GM23248 (cell line): ENCODE data around the gene WNT9A. TPM values are rescaled to one million over a fixed set of nuclear protein-coding genes. Genes with fewer than 3 reads are reported as not detected.
"Not testable (repeated sequence)": the region's sequence is repeated elsewhere in the genome, so short reads cannot be mapped to it uniquely, and the experiment has no call there.

Source experiments
- DNase-seq: peaks from one replicate; pipeline ENCODE4 v3.0.0-alpha.2; 2015
- H2AFZ ChIP-seq: fragments of 200-600 bp; sonication (generic); 2 replicates; pipeline ENCODE4 v1.6.1; 2016; ENCODE audit warnings: antibody characterized with exemption
- H3F3A ChIP-seq: fragments of 200-600 bp; sonication (generic); 2 replicates; pipeline ENCODE4 v1.6.1; 2016; ENCODE audit warnings: mild to moderate bottlenecking, antibody characterized with exemption, mixed run types; ENCODE audit not compliant: insufficient read depth
- H3K27ac ChIP-seq: fragments of 200-600 bp; sonication (generic); 2 replicates; pipeline ENCODE4 v1.5.1; 2016; ENCODE audit warnings: mild to moderate bottlenecking
- H3K27me3 ChIP-seq: fragments of 200-600 bp; sonication (generic); replicated peaks from 2 replicates; pipeline ENCODE4 v1.6.1; 2016; ENCODE audit warnings: mild to moderate bottlenecking; ENCODE audit not compliant: insufficient read depth
- H3K36me3 ChIP-seq: fragments of 200-600 bp; sonication (generic); 2 replicates; pipeline ENCODE4 v1.6.1; 2016; ENCODE audit warnings: low read depth, mild to moderate bottlenecking
- H3K4me1 ChIP-seq: fragments of 200-600 bp; sonication (generic); 2 replicates; pipeline ENCODE4 v1.6.1; 2016; ENCODE audit warnings: mild to moderate bottlenecking; ENCODE audit not compliant: insufficient read depth
- H3K4me2 ChIP-seq: fragments of 200-600 bp; sonication (generic); one replicate; pipeline ENCODE4 v1.6.1; 2016; ENCODE audit warnings: mild to moderate bottlenecking; ENCODE audit not compliant: unreplicated experiment
- H3K4me3 ChIP-seq: fragments of 200-600 bp; sonication (generic); 2 replicates; pipeline ENCODE4 v1.5.1; 2016; ENCODE audit warnings: mild to moderate bottlenecking
- H3K79me2 ChIP-seq: fragments of 200-600 bp; sonication (generic); 2 replicates; pipeline ENCODE4 v1.6.1; 2016; ENCODE audit warnings: mild to moderate bottlenecking; ENCODE audit not compliant: insufficient read depth
- H3K9ac ChIP-seq: fragments of 200-600 bp; sonication (generic); 2 replicates; pipeline ENCODE4 v1.6.1; 2016; ENCODE audit warnings: mild to moderate bottlenecking
- H3K9me2 ChIP-seq: fragments of 200-600 bp; sonication (generic); 2 replicates; pipeline ENCODE4 v1.6.1; 2016; ENCODE audit warnings: mixed run types, mild to moderate bottlenecking, moderate library complexity; ENCODE audit not compliant: insufficient read depth
- H3K9me3 ChIP-seq: fragments of 200-600 bp; sonication (generic); one replicate; pipeline ENCODE4 v1.6.1; 2017; ENCODE audit warnings: low read depth
- H4K20me1 ChIP-seq: fragments of 200-600 bp; sonication (generic); 2 replicates; pipeline ENCODE4 v1.6.0; 2016; ENCODE audit not compliant: insufficient read depth
- EZH2 ChIP-seq: fragments of 200-600 bp; sonication (generic); IDR thresholded peaks from 2 replicates; pipeline ENCODE4 v1.6.1; 2018; ENCODE audit warnings: antibody characterized with exemption, mild to moderate bottlenecking; ENCODE audit not compliant: insufficient read depth, poor library complexity, severe bottlenecking
- EZH2phosphoT487 ChIP-seq: fragments of 200-600 bp; sonication (generic); IDR thresholded peaks from 2 replicates; pipeline ENCODE4 v1.6.1; 2018; ENCODE audit warnings: antibody characterized with exemption, moderate library complexity, mild to moderate bottlenecking, low read depth; ENCODE audit not compliant: insufficient read depth
- WGBS, 2 experiments: methylation state at CpG; one replicate each; pipeline ENCODE4 v1.1.6; 2015 to 2017; ENCODE audit warnings: low lambda C conversion rate in 2 of 2, low coverage in 1 of 2; ENCODE audit errors: missing lambda C conversion rate in 2 of 2; 5-methylcytosine and 5-hydroxymethylcytosine counted together
- in situ Hi-C: fragments of 300-500 bp; cut with MboI; formaldehyde crosslinking; loops from 2 replicates; pipeline ENCODE4 v1.15.0; 2020
- polyA plus RNA-seq: library from polyadenylated mRNA; unstranded; fragments of >200 nt; fragmentation: Nextera tagmentation; extraction: Ambion mirVana; gene quantifications from 2 replicates; pipeline ENCODE4 v1.2.1, GENCODE V29; 2016
- total RNA-seq: library from RNA; depleted of rRNA; stranded (reverse); fragments of >200 nt; shearing (Covaris generic); gene quantifications from 2 replicates; pipeline ENCODE4 v1.2.3, GENCODE V29; 2014; rRNA removed

The WNT9A gene, protein sequence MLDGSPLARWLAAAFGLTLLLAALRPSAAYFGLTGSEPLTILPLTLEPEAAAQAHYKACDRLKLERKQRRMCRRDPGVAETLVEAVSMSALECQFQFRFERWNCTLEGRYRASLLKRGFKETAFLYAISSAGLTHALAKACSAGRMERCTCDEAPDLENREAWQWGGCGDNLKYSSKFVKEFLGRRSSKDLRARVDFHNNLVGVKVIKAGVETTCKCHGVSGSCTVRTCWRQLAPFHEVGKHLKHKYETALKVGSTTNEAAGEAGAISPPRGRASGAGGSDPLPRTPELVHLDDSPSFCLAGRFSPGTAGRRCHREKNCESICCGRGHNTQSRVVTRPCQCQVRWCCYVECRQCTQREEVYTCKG
- total RNA-seq (2.1 TPM in 2 replicates), polyA plus RNA-seq (0.09 and 0.29 TPM in 2 replicates)

DNA sequence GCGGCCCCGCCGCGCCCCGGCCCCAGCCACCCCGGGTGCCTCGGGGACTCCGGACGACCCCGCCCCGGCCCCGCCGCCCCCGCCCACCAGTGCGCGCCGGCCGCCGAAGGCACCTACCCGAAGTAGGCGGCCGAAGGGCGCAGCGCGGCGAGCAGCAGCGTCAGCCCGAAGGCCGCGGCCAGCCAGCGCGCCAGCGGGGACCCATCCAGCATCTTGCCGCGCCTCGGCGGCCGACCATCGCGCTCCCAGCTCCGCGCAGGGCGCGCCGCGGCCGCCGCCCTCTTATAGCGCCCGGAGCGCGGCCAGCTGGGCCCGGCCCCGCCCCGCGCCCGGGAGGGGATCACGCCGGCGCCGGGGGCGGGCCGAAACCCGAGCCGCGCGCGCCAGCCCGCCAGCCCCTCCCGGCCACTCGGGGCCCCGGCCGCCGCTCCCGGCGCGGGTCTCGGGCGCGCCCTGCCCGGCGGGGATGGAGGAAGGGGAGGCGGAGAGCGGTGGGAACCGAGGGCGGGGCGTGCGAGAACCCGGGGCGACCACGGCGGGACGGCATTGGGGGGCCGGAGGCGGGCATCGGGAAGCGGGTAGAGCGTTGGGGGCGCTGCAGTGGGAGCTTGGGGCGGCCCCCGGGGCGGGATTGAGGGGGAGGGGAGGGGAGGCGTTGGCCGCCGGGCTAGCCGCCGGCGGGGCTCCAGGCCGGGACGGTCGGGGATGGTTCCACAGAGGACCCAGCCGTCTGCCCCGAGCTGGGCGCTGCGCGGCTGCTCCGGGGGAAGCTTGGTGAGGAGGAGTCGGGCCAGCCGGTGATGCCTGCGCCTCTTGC, at the start of gene WNT9A:
Gene WNT9A (minus strand): TSS at position 257 of the 817 bp plus-strand sequence. CDS start 45 bp downstream, at position 212.
- H3K4me3 ChIP-seq = peak within 1 kb of the TSS; percentile 76

DNA sequence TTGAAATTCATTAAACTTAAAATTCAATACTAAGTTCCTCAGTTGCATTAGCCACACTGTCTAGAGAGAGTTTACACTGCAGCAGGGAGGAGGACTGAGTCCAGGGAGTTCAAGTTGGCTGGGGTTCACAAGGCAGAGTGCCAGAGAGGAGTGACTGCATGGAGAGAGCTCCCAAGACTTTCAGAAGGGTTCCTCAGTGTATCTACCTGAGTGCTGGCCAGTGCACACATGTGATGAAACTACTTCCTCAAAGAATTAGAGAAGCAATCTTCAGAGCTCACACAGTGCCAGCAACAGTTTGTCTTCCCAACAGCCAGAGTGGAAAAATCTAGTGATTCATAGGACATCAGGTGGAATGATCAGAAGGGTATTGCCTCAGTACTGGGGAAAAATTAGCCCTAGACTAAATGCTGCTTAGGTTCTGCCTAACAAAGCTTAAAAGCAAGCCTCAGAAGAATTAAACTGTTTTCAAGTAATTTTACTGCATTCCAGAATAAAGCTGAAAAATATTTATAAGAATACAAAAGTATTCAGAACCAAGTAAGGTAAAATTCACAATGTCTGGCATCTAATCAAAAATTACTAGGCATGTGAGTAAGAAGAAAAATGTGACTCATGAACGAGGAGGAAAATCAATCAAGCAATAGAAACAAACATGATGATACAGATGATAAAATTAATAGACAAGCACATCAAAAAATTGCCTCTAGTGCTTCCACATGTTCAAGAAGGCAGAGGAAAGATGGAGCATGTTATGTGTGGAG, 48.6 kb upstream of the WNT9A start:
- peaks cover 4% of the 10 kb centered on the region for H3K9me3 ChIP-seq
- no peak overlapping the region for H2AFZ ChIP-seq
- H4K20me1 ChIP-seq = no peaks in the 10 kb centered on the region
- no peak overlapping the region for H3K9ac ChIP-seq
- peaks cover 15% of the 10 kb centered on the region for H3K27me3 ChIP-seq
- no peak overlapping the region for H3K4me3 ChIP-seq
- WGBS, 2 experiments = 0% methylated on average over 1 of the region's 1 CpG
- H3K79me2 ChIP-seq = no peaks in the 10 kb centered on the region
- TF ChIP-seq EZH2phosphoT487 = no peak
- TF ChIP-seq EZH2 = no peak
- H3K27ac ChIP-seq = no peak overlapping the region
- no peaks in the 10 kb centered on the region for H3K36me3 ChIP-seq
- H3F3A ChIP-seq = no peaks in the 10 kb centered on the region
- no peaks in the 10 kb centered on the region for H3K4me1 ChIP-seq
- in situ Hi-C loops = no loop called here
- no peaks in the 10 kb centered on the region for H3K9me2 ChIP-seq
- no peak for DNase-seq
- H3K4me2 ChIP-seq = no peak overlapping the region

More for the DNA sequence above, at the start of gene WNT9A:
- no peaks in the 10 kb centered on the region for H3K9me2 ChIP-seq
- H3K4me2 ChIP-seq = peak within 1 kb of the TSS; percentile 74
- peak within 1 kb of the TSS; percentile 56 for H3K9ac ChIP-seq
- H3K27ac ChIP-seq = no peak within 1 kb of the TSS
- no peaks in the 10 kb centered on the region for H3K36me3 ChIP-seq
- H3K9me3 ChIP-seq = no peaks in the 10 kb centered on the region
- peaks cover 6% of the 10 kb centered on the region for H3F3A ChIP-seq
- DNase-seq = peak; percentile 81
- H4K20me1 ChIP-seq = no peaks in the 10 kb centered on the region
- no peaks in the 10 kb centered on the region for H3K79me2 ChIP-seq
- H3K4me1 ChIP-seq = peaks cover 8% of the 10 kb centered on the region; the same call in 1 of the 2 replicates
- H3K27me3 ChIP-seq = no peaks in the 10 kb centered on the region
- in situ Hi-C loops = loop anchor here (25.0 kb wide), 1 partner anchor 461 kb away; no protein-coding TSS in a partner anchor
- 1 to 2% methylated on average over 41 to 59 of the region's 120 CpGs for WGBS, 2 experiments
- peak within 1 kb of the TSS; percentile 78 for H2AFZ ChIP-seq
- no peak for TF ChIP-seq EZH2
- TF ChIP-seq EZH2phosphoT487 = no peak

GRCh38 chr1:227994632-227995300, 47.0 kb upstream of the WNT9A start:
- Histone ChIP-seq H3K9ac (no peak overlapping the region), H3K9me3 (peaks cover 4% of the 10 kb centered on the region), H3F3A (no peaks in the 10 kb centered on the region), H3K36me3 (no peaks in the 10 kb centered on the region), H2AFZ (no peak overlapping the region), H3K4me1 (no peaks in the 10 kb centered on the region), H3K4me3 (no peak overlapping the region), H3K4me2 (no peak overlapping the region), H3K27me3 (peaks cover under 1% of the 10 kb centered on the region; the same call in 1 of the 2 replicates), H3K9me2 (no peaks in the 10 kb centered on the region), H4K20me1 (no peaks in the 10 kb centered on the region), H3K27ac (no peak overlapping the region), H3K79me2 (no peaks in the 10 kb centered on the region)
- no peak for DNase-seq
- in situ Hi-C loops = no loop called here
- 25 to 26% methylated on average over 7 of the region's 7 CpGs for WGBS, 2 experiments
- TF ChIP-seq EZH2phosphoT487 (no peak), EZH2 (no peak)

DNA sequence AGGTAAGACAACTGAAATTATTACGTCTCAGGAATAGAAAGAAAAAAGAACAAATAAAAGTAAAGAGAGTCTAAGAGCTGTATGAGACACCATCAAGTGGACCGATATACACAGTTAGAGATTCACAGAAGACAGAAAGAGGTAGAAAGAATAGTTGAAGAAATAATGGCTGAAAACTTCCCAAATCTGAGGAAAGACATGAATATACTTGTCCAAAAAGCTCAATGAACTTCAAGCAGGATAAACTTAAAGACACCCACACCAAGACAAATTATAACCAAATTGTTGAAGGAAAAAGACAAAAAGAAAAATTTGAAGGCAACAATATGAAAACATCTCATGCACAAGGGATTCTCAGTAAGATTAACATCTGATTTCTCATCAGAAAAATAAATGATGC, 39.4 kb upstream of the WNT9A start:
- Histone ChIP-seq H3K36me3 (no peaks in the 10 kb centered on the region), H2AFZ (no peak overlapping the region), H3K9ac (no peak overlapping the region), H3K27me3 (peaks cover 4% of the 10 kb centered on the region; the same call in 1 of the 2 replicates), H3F3A (no peaks in the 10 kb centered on the region), H3K4me1 (no peaks in the 10 kb centered on the region), H3K79me2 (no peaks in the 10 kb centered on the region), H3K27ac (no peak overlapping the region), H4K20me1 (no peaks in the 10 kb centered on the region), H3K4me3 (no peak overlapping the region), H3K9me3 (no peaks in the 10 kb centered on the region), H3K9me2 (no peaks in the 10 kb centered on the region), H3K4me2 (no peak overlapping the region)
- WGBS, 2 experiments = 57 to 62% methylated on average over 2 of the region's 2 CpGs
- no peak for DNase-seq
- in situ Hi-C loops = no loop called here
- no peak for TF ChIP-seq EZH2phosphoT487
- no peak for TF ChIP-seq EZH2

- H3K36me3 ChIP-seq, H3K27ac ChIP-seq, H3K9me2 ChIP-seq, H3K27me3 ChIP-seq, H2AFZ ChIP-seq, DNase-seq, H3K4me3 ChIP-seq, H3F3A ChIP-seq, H4K20me1 ChIP-seq, H3K9me3 ChIP-seq, H3K79me2 ChIP-seq, in situ Hi-C loops, H3K9ac ChIP-seq, H3K4me2 ChIP-seq, H3K4me1 ChIP-seq: not testable (repeated sequence)
- WGBS, 2 experiments = 59 to 70% methylated on average over 12 to 18 of the region's 21 CpGs
Observed at GRCh38 chr1:227975583-227976283, 28.0 kb upstream of the WNT9A start.
